ENCODE results near the gene GHRH.

GRCh38 chr20:37207171-37207570 is 54.4 kb downstream of the GHRH start:
- TF ChIP-seq, protein P1, sequence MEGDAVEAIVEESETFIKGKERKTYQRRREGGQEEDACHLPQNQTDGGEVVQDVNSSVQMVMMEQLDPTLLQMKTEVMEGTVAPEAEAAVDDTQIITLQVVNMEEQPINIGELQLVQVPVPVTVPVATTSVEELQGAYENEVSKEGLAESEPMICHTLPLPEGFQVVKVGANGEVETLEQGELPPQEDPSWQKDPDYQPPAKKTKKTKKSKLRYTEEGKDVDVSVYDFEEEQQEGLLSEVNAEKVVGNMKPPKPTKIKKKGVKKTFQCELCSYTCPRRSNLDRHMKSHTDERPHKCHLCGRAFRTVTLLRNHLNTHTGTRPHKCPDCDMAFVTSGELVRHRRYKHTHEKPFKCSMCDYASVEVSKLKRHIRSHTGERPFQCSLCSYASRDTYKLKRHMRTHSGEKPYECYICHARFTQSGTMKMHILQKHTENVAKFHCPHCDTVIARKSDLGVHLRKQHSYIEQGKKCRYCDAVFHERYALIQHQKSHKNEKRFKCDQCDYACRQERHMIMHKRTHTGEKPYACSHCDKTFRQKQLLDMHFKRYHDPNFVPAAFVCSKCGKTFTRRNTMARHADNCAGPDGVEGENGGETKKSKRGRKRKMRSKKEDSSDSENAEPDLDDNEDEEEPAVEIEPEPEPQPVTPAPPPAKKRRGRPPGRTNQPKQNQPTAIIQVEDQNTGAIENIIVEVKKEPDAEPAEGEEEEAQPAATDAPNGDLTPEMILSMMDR (IDR thresholded peaks at IDR 0.05; ENCODE audit: borderline replicate concordance, extremely low read depth, low read length, poor library complexity, severe bottlenecking): no peak
- TF ChIP-seq EZH2 (IDR thresholded peaks at IDR 0.05; ENCODE audit: borderline replicate concordance, low read depth, low read length, severe bottlenecking): no peak

All from DND-41 (cell line).